Common myeloid progenitor, CD34-positive (primary cell): Measurements from ENCODE around the gene FOXJ1. TPM values are rescaled to one million over a fixed set of nuclear protein-coding genes. Genes with fewer than 3 reads are reported as not detected.
"Not testable (repeated sequence)": the region's sequence is repeated elsewhere in the genome, so short reads cannot be mapped to it uniquely, and the experiment has no call there.

Experiments used
- CTCF ChIA-PET: fragments of 350-600 bp; sonication (Branson Sonifier 250); formaldehyde crosslinking; loops from one replicate; lab custom pipeline; 2021; ENCODE audit warnings: antibody characterized with exemption; lab: Charles Lee
- POLR2A ChIA-PET: fragments of 350-600 bp; sonication (Branson Sonifier 250); formaldehyde crosslinking; loops from one replicate; lab custom pipeline; 2021; ENCODE audit warnings: antibody characterized with exemption; lab: Charles Lee
- DNase-seq, 3 donors: peaks; one replicate each; pipeline versions ENCODE4 v3.0.0 to v3.0.0-alpha.2; 2013
- H3K27ac ChIP-seq, 2 experiments: 1 replicate in 1 of 2; 2 replicates in 1 of 2; pipeline ENCODE4 v1.7.0; 2013; ENCODE audit warnings: inconsistent platforms in 2 of 2, low read length in 2 of 2, mild to moderate bottlenecking in 2 of 2, low read depth in 1 of 2, moderate library complexity in 1 of 2; ENCODE audit not compliant: severe bottlenecking in 2 of 2, insufficient read depth in 1 of 2, poor library complexity in 1 of 2
- H3K27me3 ChIP-seq, 5 experiments: replicated peaks in 2 of 5; 1 replicate in 3 of 5; 2 replicates in 2 of 5; pipeline versions ENCODE4 v1.6.1 to v1.7.0; 2013; ENCODE audit warnings: low read length in 4 of 5, mild to moderate bottlenecking in 2 of 5, moderate library complexity in 2 of 5, inconsistent platforms in 1 of 5; ENCODE audit not compliant: insufficient read depth in 5 of 5, control insufficient read depth in 4 of 5
- H3K36me3 ChIP-seq, 4 experiments: 1 replicate in 2 of 4; 2 replicates in 2 of 4; pipeline versions ENCODE4 v1.6.1 to v1.7.0; 2013; ENCODE audit warnings: low read length in 3 of 4, control low read depth in 1 of 4, mild to moderate bottlenecking in 1 of 4; ENCODE audit not compliant: control insufficient read depth in 4 of 4, insufficient read depth in 4 of 4
- H3K4me1 ChIP-seq, 4 experiments: 1 replicate in 3 of 4; 2 replicates in 1 of 4; pipeline versions ENCODE4 v1.6.1 to v1.7.1; 2013; ENCODE audit warnings: low read length in 3 of 4, mild to moderate bottlenecking in 3 of 4, control low read depth in 1 of 4, inconsistent platforms in 1 of 4, moderate library complexity in 1 of 4; ENCODE audit not compliant: control insufficient read depth in 4 of 4, insufficient read depth in 4 of 4; ENCODE audit errors: control extremely low read depth in 1 of 4
- H3K4me3 ChIP-seq, 7 experiments: 1 replicate in 4 of 7; 2 replicates in 3 of 7; pipeline versions ENCODE4 v1.5.1 to v1.7.0; 2013; ENCODE audit warnings: mild to moderate bottlenecking in 7 of 7, low read length in 6 of 7, moderate library complexity in 6 of 7, inconsistent platforms in 2 of 7, low read depth in 2 of 7, control low read depth in 1 of 7; ENCODE audit not compliant: insufficient read depth in 4 of 7, control insufficient read depth in 1 of 7; ENCODE audit errors: extremely low read depth in 1 of 7
- H3K9me3 ChIP-seq, 5 experiments: 1 replicate in 4 of 5; 2 replicates in 1 of 5; pipeline versions ENCODE4 v1.6.1 to v1.7.1; 2013; ENCODE audit warnings: low read length in 4 of 5, mild to moderate bottlenecking in 2 of 5, inconsistent platforms in 1 of 5, low read depth in 1 of 5, moderate library complexity in 1 of 5; ENCODE audit not compliant: control insufficient read depth in 4 of 5, insufficient read depth in 2 of 5; ENCODE audit errors: control extremely low read depth in 1 of 5
- WGBS: methylation state at CpG from one replicate; pipeline ENCODE4 v1.1.5; 2013; ENCODE audit not compliant: insufficient coverage; 5-methylcytosine and 5-hydroxymethylcytosine counted together
- polyA plus RNA-seq: library from polyadenylated mRNA; unstranded; fragments of 120-200 nt; gene quantifications from one replicate; pipeline ENCODE4 v1.2.1, GENCODE V29; 2013

FOXJ1 gene
- 2.4 TPM for polyA plus RNA-seq

- peak; percentile 89 to 94 (median 93) for DNase-seq
- Histone ChIP-seq H3K27ac (no peak within 1 kb of the TSS), H3K4me1 (peaks cover 5 to 61% (median 54%) of the 10 kb centered on the region in 4 experiments), H3K27me3 (peaks cover 0 to 33% (median 18%) of the 10 kb centered on the region in 5 experiments), H3K9me3 (no peaks in the 10 kb centered on the region), H3K36me3 (no peaks in the 10 kb centered on the region), H3K4me3 (peak within 1 kb of the TSS in 6 of 7 experiments; percentile 49 to 74 (median 63))
- ChIA-PET POLR2A (interaction anchor here (0.6 kb wide), 1 partner anchor 143 kb away, joined by 3 read pairs; no protein-coding TSS in a partner anchor), CTCF (interaction anchor here (0.6 to 5.8 kb wide), 10 partner anchors 9 to 138 kb away, joined by 3 to 27 read pairs (median 4); no protein-coding TSS in a partner anchor)
- 3% methylated on average over 51 of the region's 59 CpGs for WGBS
These were observed at the start of gene FOXJ1 for GRCh38 chr17:76141212-76142038. Gene FOXJ1 (minus strand): TSS chr17:76141245. CDS start chr17:76140395, 850 bp downstream.

- ChIA-PET CTCF (interaction anchor here (0.8 to 1.5 kb wide), 4 partner anchors 12 to 90 kb away, joined by 3 to 6 read pairs (median 3); no protein-coding TSS in a partner anchor), POLR2A (interaction anchor here (0.9 kb wide), 1 partner anchor 81 kb away, joined by 3 read pairs; no protein-coding TSS in a partner anchor)
- no peak overlapping the region for H3K4me3 ChIP-seq
- H3K27ac ChIP-seq: no peak overlapping the region
- H3K36me3 ChIP-seq: no peaks in the 10 kb centered on the region
- 93% methylated on average over 3 of the region's 4 CpGs for WGBS
- no peaks in the 10 kb centered on the region for H3K27me3 ChIP-seq
- H3K9me3 ChIP-seq: no peaks in the 10 kb centered on the region
- peaks cover 7 to 46% (median 16%) of the 10 kb centered on the region in 4 experiments for H3K4me1 ChIP-seq
- DNase-seq: no peak
These were observed 48.7 kb upstream of the FOXJ1 start for GRCh38 chr17:76189741-76190140.

- ChIA-PET CTCF (interaction anchor here (0.6 to 1.5 kb wide), 5 partner anchors 11 to 91 kb away, joined by 3 to 6 read pairs (median 3); no protein-coding TSS in a partner anchor), POLR2A (interaction anchor here (0.9 kb wide), 1 partner anchor 80 kb away, joined by 3 read pairs; no protein-coding TSS in a partner anchor)
- no peaks in the 10 kb centered on the region for H3K27me3 ChIP-seq
- no peaks in the 10 kb centered on the region for H3K9me3 ChIP-seq
- peaks cover 7 to 46% (median 16%) of the 10 kb centered on the region in 4 experiments for H3K4me1 ChIP-seq
- 93% methylated on average over 3 of the region's 4 CpGs for WGBS
- H3K4me3 ChIP-seq: no peak overlapping the region
- no peak for DNase-seq
- H3K36me3 ChIP-seq: no peaks in the 10 kb centered on the region
- H3K27ac ChIP-seq: no peak overlapping the region
These were observed 48.2 kb upstream of the FOXJ1 start for GRCh38 chr17:76189247-76189646.

- H3K27ac ChIP-seq: no peak overlapping the region
- no peaks in the 10 kb centered on the region for H3K36me3 ChIP-seq
- WGBS: 91% methylated on average over 3 of the region's 4 CpGs
- H3K27me3 ChIP-seq: no peaks in the 10 kb centered on the region
- no peak for DNase-seq
- ChIA-PET POLR2A (interaction anchor here (0.9 kb wide), 1 partner anchor 80 kb away, joined by 3 read pairs; no protein-coding TSS in a partner anchor), CTCF (interaction anchor here (0.6 to 1.2 kb wide), 3 partner anchors 8 to 67 kb away, joined by 3 read pairs; no protein-coding TSS in a partner anchor)
- no peaks in the 10 kb centered on the region for H3K9me3 ChIP-seq
- no peak overlapping the region for H3K4me3 ChIP-seq
- H3K4me1 ChIP-seq: peaks cover 7 to 43% (median 16%) of the 10 kb centered on the region in 4 experiments
These were observed 47.4 kb upstream of the FOXJ1 start for GRCh38 chr17:76188213-76189016.

- H3K4me1 ChIP-seq: peaks cover 3 to 27% (median 8%) of the 10 kb centered on the region in 4 experiments
- CTCF ChIA-PET: interaction anchor here (1.2 to 3.6 kb wide), 3 partner anchors 66 to 92 kb away, joined by 3 to 14 read pairs (median 4); no protein-coding TSS in a partner anchor
- H3K9me3 ChIP-seq, H3K27ac ChIP-seq, DNase-seq, H3K27me3 ChIP-seq, POLR2A ChIA-PET, H3K4me3 ChIP-seq, H3K36me3 ChIP-seq: not testable (repeated sequence)
- no CpG with 5 or more reads among the region's 2 CpGs for WGBS
These were observed 45.7 kb upstream of the FOXJ1 start for GRCh38 chr17:76186774-76187173.

- H3K36me3 ChIP-seq: no peaks in the 10 kb centered on the region
- DNase-seq: no peak
- CTCF ChIA-PET: interaction anchor here (1.0 to 3.6 kb wide), 6 partner anchors 10 to 95 kb away, joined by 3 to 14 read pairs (median 4); no protein-coding TSS in a partner anchor
- no peaks in the 10 kb centered on the region for H3K9me3 ChIP-seq
- POLR2A ChIA-PET: no interaction called here
- WGBS: 100% methylated on average over 1 of the region's 2 CpGs
- no peak overlapping the region for H3K27ac ChIP-seq
- peaks cover 0 to 18% (median 5%) of the 10 kb centered on the region in 4 experiments for H3K4me1 ChIP-seq
- H3K27me3 ChIP-seq: no peaks in the 10 kb centered on the region
- H3K4me3 ChIP-seq: no peak overlapping the region
These were observed 43.2 kb upstream of the FOXJ1 start for GRCh38 chr17:76184290-76184689.
